H9 (cell line): ENCODE data around the gene TAOK1. TPM values are rescaled to one million over a fixed set of nuclear protein-coding genes. Genes with fewer than 3 reads are reported as not detected.

ENCODE experiments used
- DNase-seq: peaks from one replicate; pipeline ENCODE4 v3.0.0-alpha.2; 2017
- H2AFZ ChIP-seq: one replicate; pipeline ENCODE4 v1.6.1; 2013; ENCODE audit warnings: mild to moderate bottlenecking, low read length, control low read depth, moderate library complexity
- H2AK5ac ChIP-seq: 2 replicates; pipeline ENCODE4 v1.6.1; 2013; ENCODE audit warnings: low read length, control low read depth, mixed read lengths; ENCODE audit not compliant: insufficient read length
- H2BK120ac ChIP-seq: one replicate; pipeline ENCODE4 v1.6.1; 2013; ENCODE audit warnings: low read depth, mild to moderate bottlenecking, low read length, control low read depth, inconsistent platforms; ENCODE audit not compliant: poor library complexity, severe bottlenecking
- H2BK12ac ChIP-seq: 2 replicates; pipeline ENCODE4 v1.6.1; 2013; ENCODE audit warnings: low read length, control low read depth, mixed read lengths, low read depth; ENCODE audit not compliant: insufficient read length
- H2BK15ac ChIP-seq: 2 replicates; pipeline ENCODE4 v1.6.1; 2013; ENCODE audit warnings: low read depth, low read length, control low read depth
- H2BK20ac ChIP-seq: one replicate; pipeline ENCODE4 v1.6.1; 2013; ENCODE audit warnings: low read depth, mild to moderate bottlenecking, low read length, control low read depth, inconsistent platforms; ENCODE audit not compliant: poor library complexity, severe bottlenecking
- H2BK5ac ChIP-seq: 2 replicates; pipeline ENCODE4 v1.6.1; 2013; ENCODE audit warnings: low read length, control low read depth, mixed read lengths; ENCODE audit not compliant: insufficient read length
- H3K14ac ChIP-seq: 2 replicates; pipeline ENCODE4 v1.6.1; 2013; ENCODE audit warnings: low read length, control low read depth; ENCODE audit not compliant: insufficient read depth
- H3K18ac ChIP-seq: 2 replicates; pipeline ENCODE4 v1.6.1; 2013; ENCODE audit warnings: low read depth, mild to moderate bottlenecking, mixed read lengths, low read length, control low read depth; ENCODE audit not compliant: insufficient read length
- H3K23ac ChIP-seq: 2 replicates; pipeline ENCODE4 v1.6.1; 2013; ENCODE audit warnings: low read length, control low read depth, mixed read lengths, low read depth; ENCODE audit not compliant: insufficient read length
- H3K23me2 ChIP-seq: 2 replicates; pipeline ENCODE4 v1.6.1; 2013; ENCODE audit warnings: low read depth, mild to moderate bottlenecking, mixed read lengths, low read length, control low read depth; ENCODE audit not compliant: insufficient read length, poor library complexity, severe bottlenecking
- H3K27ac ChIP-seq: 2 replicates; pipeline ENCODE4 v1.5.1; 2013; ENCODE audit warnings: low read length, control low read depth, mixed read lengths, low read depth; ENCODE audit not compliant: insufficient read length
- H3K27me3 ChIP-seq: 2 replicates; pipeline ENCODE4 v1.6.1; 2013; ENCODE audit warnings: low read length, control low read depth, inconsistent platforms; ENCODE audit not compliant: insufficient read depth
- H3K4ac ChIP-seq: 2 replicates; pipeline ENCODE4 v1.6.1; 2013; ENCODE audit warnings: low read depth, mild to moderate bottlenecking, control low read depth, inconsistent platforms, low read length, moderate library complexity
- H3K4me1 ChIP-seq: 2 replicates; pipeline ENCODE4 v1.6.1; 2013; ENCODE audit warnings: low read length, control low read depth, inconsistent platforms; ENCODE audit not compliant: insufficient read depth
- H3K4me2 ChIP-seq: 2 replicates; pipeline ENCODE4 v1.6.1; 2013; ENCODE audit warnings: low read length, control low read depth, mixed read lengths; ENCODE audit not compliant: insufficient read length, insufficient read depth
- H3K56ac ChIP-seq: 2 replicates; pipeline ENCODE4 v1.6.1; 2013; ENCODE audit warnings: low read depth, mild to moderate bottlenecking, mixed read lengths, low read length, control low read depth; ENCODE audit not compliant: insufficient read length
- H3K79me1 ChIP-seq: 2 replicates; pipeline ENCODE4 v1.6.1; 2013; ENCODE audit warnings: low read depth, mild to moderate bottlenecking, moderate library complexity, low read length, control low read depth, inconsistent platforms; ENCODE audit not compliant: insufficient read depth, poor library complexity, severe bottlenecking
- H3K79me2 ChIP-seq: 2 replicates; pipeline ENCODE4 v1.6.1; 2013; ENCODE audit warnings: low read length, control low read depth, inconsistent platforms; ENCODE audit not compliant: insufficient read depth
- H3K9ac ChIP-seq: 2 replicates; pipeline ENCODE4 v1.6.1; 2013; ENCODE audit warnings: low read length, control low read depth, mixed read lengths; ENCODE audit not compliant: insufficient read length; ENCODE audit errors: extremely low read depth
- H3K9me3 ChIP-seq: one replicate; pipeline ENCODE4 v1.6.1; 2013; ENCODE audit warnings: low read depth, low read length, inconsistent platforms; ENCODE audit not compliant: control insufficient read depth
- H3T11ph ChIP-seq: one replicate; pipeline ENCODE4 v1.6.1; 2013; ENCODE audit warnings: mild to moderate bottlenecking, low read length, control low read depth, inconsistent platforms
- H4K20me1 ChIP-seq: one replicate; pipeline ENCODE4 v1.6.1; 2013; ENCODE audit not compliant: control insufficient read depth, insufficient read length, insufficient read depth
- H4K5ac ChIP-seq: 2 replicates; pipeline ENCODE4 v1.6.1; 2013; ENCODE audit warnings: low read depth, mild to moderate bottlenecking, mixed read lengths, low read length, control low read depth; ENCODE audit not compliant: insufficient read length
- H4K8ac ChIP-seq: replicated peaks from 2 replicates; pipeline ENCODE4 v1.6.1; 2013; ENCODE audit warnings: low read length, control low read depth, mixed read lengths, low read depth; ENCODE audit not compliant: insufficient read length
- H4K91ac ChIP-seq: 2 replicates; pipeline ENCODE4 v1.6.1; 2013; ENCODE audit warnings: low read depth, mild to moderate bottlenecking, moderate library complexity, mixed read lengths, low read length, control low read depth; ENCODE audit not compliant: insufficient read length
- H3K27ac Mint-ChIP-seq, 3 experiments: 2 replicates in 2 of 3; 3 replicates in 1 of 3; pipeline ENCODE4 v1.8.0; 2020 to 2021; ENCODE audit warnings: mixed read lengths in 3 of 3, mild to moderate bottlenecking in 1 of 3, moderate library complexity in 1 of 3
- H3K27me3 Mint-ChIP-seq: 2 replicates; pipeline ENCODE4 v1.8.0; 2021; ENCODE audit warnings: low read depth, mild to moderate bottlenecking, moderate library complexity, mixed read lengths
- H3K36me3 Mint-ChIP-seq, 3 experiments: 2 replicates in 2 of 3; 3 replicates in 1 of 3; pipeline ENCODE4 v1.8.0; 2020 to 2021; ENCODE audit warnings: low read depth in 3 of 3, mixed read lengths in 3 of 3; ENCODE audit not compliant: insufficient read depth in 1 of 3
- H3K4me1 Mint-ChIP-seq, 2 experiments: 2 replicates each; pipeline ENCODE4 v1.8.0; 2020; ENCODE audit warnings: mixed read lengths in 2 of 2
- H3K4me3 Mint-ChIP-seq, 2 experiments: 2 replicates in 1 of 2; 3 replicates in 1 of 2; pipeline ENCODE4 v1.8.0; 2020 to 2021; ENCODE audit warnings: mild to moderate bottlenecking in 2 of 2, mixed read lengths in 2 of 2, moderate library complexity in 1 of 2
- H3K9me3 Mint-ChIP-seq, 2 experiments: 2 replicates in 1 of 2; 3 replicates in 1 of 2; pipeline ENCODE4 v1.8.0; 2020; ENCODE audit warnings: mild to moderate bottlenecking in 2 of 2, mixed read lengths in 2 of 2, moderate library complexity in 1 of 2
- CTCF ChIP-seq: fragments of 200-600 bp; sonication (generic); conservative IDR thresholded peaks from 3 replicates; pipeline ENCODE4 v1.8.0; 2021; ENCODE audit warnings: antibody characterized with exemption, mild to moderate bottlenecking
- WGBS: extraction: QIAGEN DNeasy Blood & Tissue Kit; methylation state at CpG from one replicate; pipeline ENCODE4 v1.1.7; 2013; ENCODE audit warnings: missing lambda C conversion rate, low lambda C conversion rate, mixed read lengths; ENCODE audit not compliant: insufficient read length; ENCODE audit errors: extremely low coverage; 5-methylcytosine and 5-hydroxymethylcytosine counted together
- total RNA-seq: library from RNA; stranded (reverse); gene quantifications from 2 replicates; pipeline ENCODE4 v1.2.1, GENCODE V29; 2021

Gene TAOK1
- total RNA-seq, 1 experiment from 2014 or later = 93.0 TPM

GRCh38 chr17:29592850-29593551 lies 202.8 kb downstream of the TAOK1 start, which contains the start of gene ANKRD13B:
Gene ANKRD13B (plus strand): TSS chr17:29593132. CDS start chr17:29593622, 490 bp downstream.
- H3K9ac ChIP-seq = no peak within 1 kb of the TSS
- no peak within 1 kb of the TSS for H4K5ac ChIP-seq
- no peak for DNase-seq
- H3K79me1 ChIP-seq = no peaks in the 10 kb centered on the region
- H2BK5ac ChIP-seq = no peak within 1 kb of the TSS
- H4K8ac ChIP-seq = no peak within 1 kb of the TSS
- H3K27me3 Mint-ChIP-seq = peaks cover 5% of the 10 kb centered on the region
- peaks cover 6% of the 10 kb centered on the region; the same call in 1 of the 2 replicates for H3K79me2 ChIP-seq
- no peak within 1 kb of the TSS for H2AK5ac ChIP-seq
- H2BK20ac ChIP-seq = no peak within 1 kb of the TSS
- H3K56ac ChIP-seq = no peak within 1 kb of the TSS
- H3K27ac Mint-ChIP-seq = peak within 1 kb of the TSS; percentile 91 to 96 (median 95)
- peaks cover 0 to 1% (median 0%) of the 10 kb centered on the region in 3 experiments; a peak in 1 of 7 replicates for H3K36me3 Mint-ChIP-seq
- H2BK120ac ChIP-seq = no peak within 1 kb of the TSS
- peaks cover 42% of the 10 kb centered on the region for H3K23me2 ChIP-seq
- no peak within 1 kb of the TSS for H3T11ph ChIP-seq
- peak within 1 kb of the TSS; percentile 6 for H3K18ac ChIP-seq
- H3K9me3 ChIP-seq = no peaks in the 10 kb centered on the region
- WGBS = no CpG with 5 or more reads among the region's 96 CpGs
- peaks cover 4% of the 10 kb centered on the region; the same call in 1 of the 2 replicates for H3K4me1 ChIP-seq
- H2AFZ ChIP-seq = no peak within 1 kb of the TSS
- no peak within 1 kb of the TSS for H2BK15ac ChIP-seq
- H3K27me3 ChIP-seq = no peaks in the 10 kb centered on the region
- no peak within 1 kb of the TSS for H3K14ac ChIP-seq
- no peak within 1 kb of the TSS for H3K27ac ChIP-seq
- H4K91ac ChIP-seq = no peak within 1 kb of the TSS
- H3K23ac ChIP-seq = no peak within 1 kb of the TSS
- peak within 1 kb of the TSS; percentile 69 for H3K4me2 ChIP-seq
- no peak within 1 kb of the TSS for H3K4ac ChIP-seq
- H3K4me3 Mint-ChIP-seq = peak within 1 kb of the TSS; percentile 81 to 90
- no peaks in the 10 kb centered on the region for H4K20me1 ChIP-seq
- H3K4me1 Mint-ChIP-seq = peaks cover 44 to 63% of the 10 kb centered on the region in 2 experiments
- H2BK12ac ChIP-seq = no peak within 1 kb of the TSS
- TF ChIP-seq CTCF = no peak
- no peaks in the 10 kb centered on the region for H3K9me3 Mint-ChIP-seq
